Activated CD8-positive, alpha-beta memory T cell treated with anti-CD3 and anti-CD28 coated beads, Interleukin-2, amount 10 ng/mL, durations not matched to agents 7 days and 5 days (primary cell): ENCODE data around the gene VEGFD. TPM values are rescaled to one million over a fixed set of nuclear protein-coding genes. Genes with fewer than 3 reads are reported as not detected.
"Not testable (repeated sequence)": the region's sequence is repeated elsewhere in the genome, so short reads cannot be mapped to it uniquely, and the experiment has no call there.

Source experiments
- ATAC-seq: fragments of 150-1000 bp; cut with Tn5 transposase; one replicate; pipeline ENCODE4 v1.10.0; 2021; ENCODE audit warnings: moderate library complexity
- CTCF ChIA-PET: fragments of 350-600 bp; sonication (Branson Sonifier 250); formaldehyde crosslinking; loops from one replicate; lab custom pipeline; 2021; ENCODE audit warnings: antibody characterized with exemption; lab: Charles Lee
- DNase-seq: peaks from one replicate; pipeline ENCODE4 v3.0.0-alpha.2; 2020
- H3K27ac Mint-ChIP-seq: one replicate; pipeline ENCODE4 v1.8.0; 2021; ENCODE audit warnings: mild to moderate bottlenecking, mixed read lengths
- H3K27me3 Mint-ChIP-seq: one replicate; pipeline ENCODE4 v1.8.0; 2021; ENCODE audit warnings: mixed read lengths
- H3K36me3 Mint-ChIP-seq: one replicate; pipeline ENCODE4 v1.8.0; 2021; ENCODE audit warnings: mild to moderate bottlenecking, mixed read lengths
- H3K4me1 Mint-ChIP-seq: one replicate; pipeline ENCODE4 v1.8.0; 2021; ENCODE audit warnings: mixed read lengths
- H3K4me3 Mint-ChIP-seq: one replicate; pipeline ENCODE4 v1.8.0; 2021; ENCODE audit warnings: mild to moderate bottlenecking, moderate library complexity, mixed read lengths
- H3K9me3 Mint-ChIP-seq: one replicate; pipeline ENCODE4 v1.8.0; 2022; ENCODE audit warnings: low read depth, mixed read lengths
- total RNA-seq, 2 experiments: library from RNA; stranded (reverse); gene quantifications; one replicate each; pipeline ENCODE4 v1.2.3, GENCODE V29; 2021

VEGFD gene
- total RNA-seq, 2 experiments from 2014 or later, result not detected

DNA sequence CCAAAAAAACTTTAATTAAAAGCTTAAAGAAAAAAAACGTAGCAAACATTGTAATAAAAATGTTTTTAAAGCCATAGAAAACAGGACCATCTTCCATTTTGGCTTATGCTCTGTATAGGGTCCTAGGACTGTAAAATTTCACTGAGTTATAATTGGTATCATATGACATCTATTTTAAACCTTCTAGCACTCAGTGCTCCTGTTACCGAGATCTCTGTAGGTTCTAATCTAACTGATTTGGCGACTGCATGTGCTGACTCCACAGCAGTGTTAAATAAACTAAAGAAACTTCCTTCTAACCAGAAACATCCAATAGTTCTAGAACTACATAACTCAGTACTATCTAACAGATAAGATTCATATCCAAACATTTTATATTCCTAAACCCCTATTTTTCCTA, 68.7 kb downstream of the VEGFD start, which contains the start of gene ASB11:
TSS of gene ASB11 (minus strand) at position 132 of the 400 bp plus-strand sequence. CDS start at position 97, 35 bp downstream.
- no peaks in the 10 kb centered on the region for H3K4me1 Mint-ChIP-seq
- ATAC-seq (no peak), DNase-seq (no peak)
- peaks cover 7% of the 10 kb centered on the region for H3K36me3 Mint-ChIP-seq
- H3K27me3 Mint-ChIP-seq, result no peaks in the 10 kb centered on the region
- CTCF ChIA-PET, result no interaction called here
- no peak within 1 kb of the TSS for H3K27ac Mint-ChIP-seq
- no peak within 1 kb of the TSS for H3K4me3 Mint-ChIP-seq
- H3K9me3 Mint-ChIP-seq, result no peaks in the 10 kb centered on the region

DNA sequence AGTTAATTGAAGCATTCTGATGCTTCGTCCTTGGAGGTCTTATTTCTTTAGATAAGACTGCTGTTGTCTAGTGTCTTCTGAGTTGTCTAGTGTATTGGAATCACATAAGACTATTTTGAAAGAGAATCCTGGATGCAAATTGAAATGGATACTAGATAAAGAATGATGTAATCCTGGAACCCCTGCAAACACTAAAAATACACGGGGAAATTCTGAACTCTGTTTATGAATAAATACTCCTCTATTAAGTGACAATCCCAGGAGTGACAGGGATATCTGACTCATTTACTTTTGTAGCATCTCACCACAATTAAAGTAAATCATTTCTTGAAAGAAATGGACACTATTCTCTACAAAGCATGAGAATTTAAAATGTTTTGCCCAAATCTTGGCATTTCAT, 69.7 kb downstream of the VEGFD start:
- ATAC-seq (no peak), DNase-seq (no peak)
- Mint-ChIP-seq H3K9me3 (no peaks in the 10 kb centered on the region), H3K27me3 (no peaks in the 10 kb centered on the region), H3K4me3 (no peak overlapping the region), H3K27ac (no peak overlapping the region), H3K4me1 (no peaks in the 10 kb centered on the region), H3K36me3 (peaks cover 3% of the 10 kb centered on the region)
- CTCF ChIA-PET, result no interaction called here

DNA sequence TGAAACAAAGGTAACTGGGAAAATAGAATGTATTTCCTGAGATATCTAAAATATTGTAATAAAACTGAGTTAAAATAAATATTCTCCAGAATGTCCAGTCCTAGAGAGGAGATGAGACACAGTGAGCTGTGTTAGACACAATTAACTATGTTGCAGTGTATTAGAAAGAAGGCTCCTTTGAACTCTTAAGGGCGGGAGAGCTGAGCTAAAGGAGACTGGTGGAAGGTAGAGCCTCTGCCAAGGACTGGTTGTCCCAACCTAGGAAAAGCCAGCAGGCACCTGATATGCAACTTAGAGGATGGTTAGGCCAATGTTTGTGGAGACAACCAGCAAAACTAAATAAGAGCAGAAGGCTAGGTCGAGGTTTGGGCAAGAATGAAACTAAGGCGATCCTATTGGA, 73.1 kb downstream of the VEGFD start:
- Mint-ChIP-seq H3K9me3 (no peaks in the 10 kb centered on the region), H3K36me3 (no peaks in the 10 kb centered on the region), H3K4me3 (no peak overlapping the region), H3K27ac (no peak overlapping the region), H3K4me1 (no peaks in the 10 kb centered on the region), H3K27me3 (no peaks in the 10 kb centered on the region)
- ATAC-seq (no peak), DNase-seq (no peak)
- CTCF ChIA-PET, result interaction anchor here (0.8 kb wide), 1 partner anchor 13 kb away, joined by 3 read pairs; no protein-coding TSS in a partner anchor

DNA sequence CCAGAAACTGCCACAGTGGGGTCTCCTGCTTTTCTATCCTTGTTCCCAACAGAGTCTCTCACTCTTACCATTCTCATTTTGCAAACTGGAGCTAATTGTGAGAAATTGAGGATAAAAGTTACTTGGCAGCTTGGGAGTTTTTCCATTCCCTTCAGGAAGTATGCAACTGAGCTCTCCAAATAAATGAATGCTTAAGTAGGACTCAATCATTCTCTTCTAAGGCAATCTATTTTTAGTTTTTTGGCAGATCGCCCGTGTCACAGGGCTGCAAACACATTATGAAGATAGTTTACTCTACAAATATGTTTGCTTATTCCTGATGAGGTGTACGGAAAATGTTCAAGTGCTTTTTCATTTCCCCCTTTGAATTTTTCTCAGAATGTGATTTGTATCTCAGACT, 74.1 kb downstream of the VEGFD start:
- H3K27ac Mint-ChIP-seq, result no peak overlapping the region
- ATAC-seq (no peak), DNase-seq (no peak)
- H3K4me1 Mint-ChIP-seq, result no peaks in the 10 kb centered on the region
- no peaks in the 10 kb centered on the region for H3K9me3 Mint-ChIP-seq
- no peak overlapping the region for H3K4me3 Mint-ChIP-seq
- CTCF ChIA-PET, result no interaction called here
- no peaks in the 10 kb centered on the region for H3K27me3 Mint-ChIP-seq
- no peaks in the 10 kb centered on the region for H3K36me3 Mint-ChIP-seq

DNA sequence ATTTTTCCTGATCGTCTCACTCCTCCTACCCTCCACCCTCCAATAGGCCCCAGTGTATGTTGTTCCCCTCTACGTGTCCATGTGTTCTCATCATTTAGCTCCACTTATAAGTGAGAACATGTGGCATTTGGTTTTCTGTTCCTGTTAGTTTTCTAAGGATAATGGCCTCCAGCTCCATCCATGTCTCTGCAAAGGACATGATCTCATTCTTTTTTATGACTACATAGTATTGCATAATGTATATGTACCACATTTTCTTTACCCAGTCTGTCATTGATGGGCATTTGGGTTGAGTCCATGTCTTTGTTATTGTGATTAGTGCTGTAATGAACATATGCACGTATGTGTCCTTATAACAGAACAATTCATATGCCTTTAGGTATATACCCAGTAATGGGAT, 78.3 kb downstream of the VEGFD start:
- DNase-seq, ATAC-seq, H3K9me3 Mint-ChIP-seq, H3K36me3 Mint-ChIP-seq, H3K27me3 Mint-ChIP-seq, H3K27ac Mint-ChIP-seq, H3K4me3 Mint-ChIP-seq, CTCF ChIA-PET: not testable (repeated sequence)
- H3K4me1 Mint-ChIP-seq, result peaks cover 12% of the 10 kb centered on the region

DNA sequence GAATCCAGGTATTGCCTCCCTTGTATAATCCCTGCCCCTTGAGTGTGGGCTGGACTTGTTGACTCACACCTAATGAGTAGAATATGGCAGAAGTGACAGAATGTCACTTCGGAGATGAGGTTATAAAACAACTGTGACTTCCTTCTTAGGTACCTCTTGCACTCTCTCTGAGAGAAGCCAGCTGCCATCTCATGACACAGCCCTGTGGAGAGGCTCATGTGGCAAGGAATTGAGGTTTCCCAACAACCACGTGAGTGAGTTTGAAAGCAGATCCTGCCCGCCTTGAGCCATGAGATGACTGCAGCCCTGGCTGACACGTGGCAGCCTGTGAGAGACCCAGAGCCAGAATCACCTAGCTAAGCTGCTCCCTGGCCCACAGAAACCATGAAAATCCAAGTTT, 82.3 kb downstream of the VEGFD start:
- no peaks in the 10 kb centered on the region for H3K36me3 Mint-ChIP-seq
- peak; percentile 84 for ATAC-seq
- peak overlapping the region; percentile 28 for H3K27ac Mint-ChIP-seq
- H3K4me3 Mint-ChIP-seq, result no peak overlapping the region
- no peaks in the 10 kb centered on the region for H3K9me3 Mint-ChIP-seq
- peak; percentile 72 for DNase-seq
- peaks cover 2% of the 10 kb centered on the region for H3K27me3 Mint-ChIP-seq
- CTCF ChIA-PET, result no interaction called here
- peaks cover 18% of the 10 kb centered on the region for H3K4me1 Mint-ChIP-seq

DNA sequence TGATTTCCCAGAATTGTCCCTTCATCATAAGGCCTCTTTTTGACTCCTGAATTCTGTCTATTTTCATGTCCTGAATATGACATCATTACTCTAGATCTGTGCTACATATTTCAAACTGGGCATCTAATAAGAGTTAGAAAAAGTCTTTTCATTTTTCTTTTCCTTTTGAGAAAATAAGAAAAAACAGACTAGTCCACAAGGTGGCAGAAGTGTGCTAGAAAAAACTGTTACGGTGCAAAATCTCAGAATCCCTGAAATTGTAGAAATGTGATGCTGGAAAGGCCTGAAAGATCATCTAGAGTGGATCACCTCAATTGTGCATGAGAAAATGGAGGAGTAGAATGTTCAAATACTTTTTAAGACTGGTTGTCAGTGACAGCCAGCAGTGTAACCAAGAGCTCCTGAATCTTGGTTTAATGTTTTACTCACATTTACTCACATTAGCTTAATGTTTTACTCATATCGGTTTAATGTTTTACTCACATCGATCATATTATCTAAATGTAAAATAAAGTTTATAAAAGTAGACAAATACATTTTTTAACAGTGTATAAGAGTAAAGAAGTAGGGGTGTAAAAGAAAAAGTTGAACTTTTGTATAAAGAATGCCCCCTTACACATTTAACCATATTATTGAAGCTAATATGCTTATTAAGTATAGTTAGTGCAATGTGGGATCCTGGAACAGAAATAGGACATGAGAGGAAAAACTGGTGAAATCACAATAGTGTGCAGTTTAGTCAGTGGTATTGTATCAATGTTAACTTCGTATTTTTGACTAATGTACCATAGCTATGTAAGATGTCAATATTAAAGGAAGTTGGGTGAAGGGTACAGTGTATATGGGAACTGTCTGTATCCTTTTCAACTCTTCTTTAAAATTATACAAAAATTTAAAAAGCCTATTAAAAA, 84.0 kb downstream of the VEGFD start:
- ATAC-seq (no peak), DNase-seq (no peak)
- Mint-ChIP-seq H3K9me3 (no peaks in the 10 kb centered on the region), H3K4me1 (peaks cover 18% of the 10 kb centered on the region), H3K36me3 (no peaks in the 10 kb centered on the region), H3K4me3 (no peak overlapping the region), H3K27me3 (peaks cover 2% of the 10 kb centered on the region), H3K27ac (no peak overlapping the region)
- CTCF ChIA-PET, result interaction anchor here (0.7 to 2.5 kb wide), 4 partner anchors 12 to 171 kb away, joined by 4 to 13 read pairs (median 4); no protein-coding TSS in a partner anchor

DNA sequence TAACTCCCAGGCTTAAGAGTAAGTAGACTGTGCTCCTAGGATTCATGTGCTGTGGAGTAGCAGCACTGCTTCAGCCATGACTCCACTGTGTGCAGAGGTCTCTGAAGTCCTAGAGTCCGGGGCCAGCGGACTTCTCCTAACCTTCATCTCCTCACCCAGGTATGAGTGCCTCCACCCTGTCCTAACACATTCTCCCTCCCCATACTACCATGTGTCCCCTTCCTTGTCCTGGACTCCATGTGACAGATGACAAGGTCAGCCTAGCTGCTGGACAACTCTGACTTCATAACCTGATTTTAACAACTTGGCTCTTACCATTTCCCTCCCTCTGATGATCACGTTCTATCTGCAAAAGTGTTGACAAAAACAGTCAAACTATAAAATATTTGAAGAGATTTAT, 85.4 kb downstream of the VEGFD start:
- no peaks in the 10 kb centered on the region for H3K9me3 Mint-ChIP-seq
- H3K4me3 Mint-ChIP-seq, result no peak overlapping the region
- peaks cover 18% of the 10 kb centered on the region for H3K4me1 Mint-ChIP-seq
- peaks cover 2% of the 10 kb centered on the region for H3K27me3 Mint-ChIP-seq
- no peak overlapping the region for H3K27ac Mint-ChIP-seq
- H3K36me3 Mint-ChIP-seq, result no peaks in the 10 kb centered on the region
- CTCF ChIA-PET, result interaction anchor here (0.9 to 2.5 kb wide), 2 partner anchors 13 to 169 kb away, joined by 3 to 13 read pairs; no protein-coding TSS in a partner anchor
- DNase-seq (no peak), ATAC-seq (no peak)

DNA sequence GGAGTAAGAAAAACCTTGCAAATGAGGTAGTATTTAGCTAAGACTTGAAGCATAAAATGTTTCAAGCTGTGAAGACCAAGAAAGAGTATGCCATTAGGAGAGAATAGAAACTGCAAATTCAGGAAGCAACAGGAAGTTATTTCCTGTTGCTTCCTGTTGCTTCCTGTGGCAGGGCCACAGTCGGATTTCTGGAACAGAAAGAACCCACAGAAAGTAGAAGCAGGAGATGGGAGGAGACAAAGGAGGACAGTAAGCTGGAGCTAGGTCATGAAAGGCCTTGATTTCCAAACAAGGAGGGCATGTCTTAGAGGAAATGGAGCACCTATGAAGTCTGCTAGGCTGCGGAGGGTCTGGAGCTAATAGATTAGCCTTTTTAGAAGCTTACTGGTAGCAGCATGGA, 86.0 kb downstream of the VEGFD start:
- peaks cover 18% of the 10 kb centered on the region for H3K4me1 Mint-ChIP-seq
- H3K27ac Mint-ChIP-seq, result no peak overlapping the region
- peaks cover 2% of the 10 kb centered on the region for H3K27me3 Mint-ChIP-seq
- no peak overlapping the region for H3K4me3 Mint-ChIP-seq
- DNase-seq, result no peak
- CTCF ChIA-PET, result interaction anchor here (0.7 to 0.9 kb wide), 2 partner anchors 13 to 17 kb away, joined by 3 read pairs; no protein-coding TSS in a partner anchor
- H3K9me3 Mint-ChIP-seq, result no peaks in the 10 kb centered on the region
- ATAC-seq, result no peak
- H3K36me3 Mint-ChIP-seq, result no peaks in the 10 kb centered on the region

Other genes starting within 250 kb of the VEGFD start
- gene ASB9, start 114.3 kb downstream of the VEGFD start, total RNA-seq, result under 1 TPM; 0.49 to 0.82 TPM
- not detected for gene ASB11, start 68.8 kb downstream of the VEGFD start, total RNA-seq
- 10 to 100 TPM; 21.5 to 25.0 TPM for gene PIGA, start 48.9 kb downstream of the VEGFD start, total RNA-seq
- 1 to 10 TPM; 6.2 to 7.0 TPM for gene PIR, start 108.9 kb upstream of the VEGFD start, total RNA-seq
- gene BMX, start 116.4 kb upstream of the VEGFD start, total RNA-seq, result not detected
- gene ACE2, start 216.5 kb upstream of the VEGFD start, total RNA-seq, result not detected